GM18873 (cell line): ENCODE data around the gene LAMA2.
A peak's percentile ranks its signal among the peaks of the same experiment; 100 is the strongest.

ENCODE experiments used
- ATAC-seq: cut with Tn5 transposase; IDR thresholded peaks from one replicate; pipeline ENCODE4 v1.9.1; 2021; ENCODE audit warnings: mild to moderate bottlenecking, moderate library complexity, moderate number of reproducible peaks; ENCODE audit not compliant: unreplicated experiment, low FRiP score

Gene LAMA2

GRCh38 chr6:129203190-129203900 lies 320.4 kb downstream of the LAMA2 start:
- ATAC-seq = no peak

- no peak for ATAC-seq
Measured at GRCh38 chr6:129206821-129207220, 323.9 kb downstream of the LAMA2 start.

DNA sequence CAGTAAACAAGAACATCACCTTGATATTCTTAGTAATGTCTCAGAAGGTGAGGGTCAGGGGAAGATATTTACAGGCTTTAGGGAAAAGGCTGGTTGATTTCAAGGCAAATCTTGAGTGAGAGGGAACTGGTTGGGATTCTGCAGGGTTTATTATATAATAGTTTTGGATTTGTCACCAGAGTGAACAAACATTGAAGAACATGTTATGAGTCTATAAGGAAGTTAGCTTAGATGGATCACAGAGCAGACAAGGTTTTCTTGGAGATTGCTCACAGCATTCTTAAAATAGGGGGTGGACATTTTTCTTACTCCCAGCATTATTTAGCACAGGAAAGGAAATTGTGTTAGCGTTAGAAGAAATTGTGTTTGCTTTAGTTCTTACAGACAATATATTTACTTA lies 324.9 kb downstream of the LAMA2 start:
- ATAC-seq = no peak

GRCh38 chr6:129208415-129209034 lies 325.6 kb downstream of the LAMA2 start:
- ATAC-seq = no peak

GRCh38 chr6:129209355-129209754 lies 326.4 kb downstream of the LAMA2 start:
- ATAC-seq = no peak

GRCh38 chr6:129210684-129211083 lies 327.7 kb downstream of the LAMA2 start:
- ATAC-seq = no peak

- ATAC-seq = no peak
Measured at GRCh38 chr6:129211626-129212025, 328.7 kb downstream of the LAMA2 start.

DNA sequence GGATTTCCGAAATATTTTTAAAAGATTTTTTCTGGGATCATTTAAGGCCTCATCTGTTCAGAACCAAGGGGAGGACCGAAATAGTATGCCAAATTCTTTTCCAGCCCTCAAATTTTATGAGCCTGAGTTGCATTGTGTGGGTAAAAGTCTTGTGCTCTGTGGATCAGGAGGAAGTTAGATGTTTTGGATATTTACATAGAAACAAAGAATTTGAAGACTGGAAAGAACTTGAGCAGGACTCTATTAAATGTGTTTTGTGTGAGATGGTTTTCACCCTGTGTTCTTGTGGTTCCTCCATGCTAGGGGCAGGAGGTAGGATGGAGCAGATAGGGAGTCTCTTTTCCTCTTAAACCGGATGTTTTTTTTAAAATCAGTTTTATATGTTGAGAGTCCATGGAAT lies 329.1 kb downstream of the LAMA2 start:
- ATAC-seq = no peak

DNA sequence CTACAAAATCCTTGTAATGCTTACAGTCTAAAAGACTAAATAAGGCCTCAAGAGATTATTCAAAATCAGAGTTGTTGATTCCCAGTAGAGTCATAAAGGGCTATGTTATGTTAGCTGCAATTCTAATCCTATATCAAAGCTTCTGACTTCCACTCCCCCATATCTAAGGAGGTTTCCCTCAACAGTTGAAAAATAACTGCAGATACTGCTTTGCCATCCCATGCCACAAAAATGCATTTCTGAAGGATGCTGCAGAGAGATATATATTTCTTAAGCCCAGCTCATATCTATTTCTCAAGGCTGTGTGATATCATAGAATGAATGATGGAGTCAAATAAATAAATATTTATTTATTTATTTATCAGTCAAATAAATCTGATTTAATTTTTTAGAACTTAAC lies 332.3 kb downstream of the LAMA2 start:
- ATAC-seq = no peak

DNA sequence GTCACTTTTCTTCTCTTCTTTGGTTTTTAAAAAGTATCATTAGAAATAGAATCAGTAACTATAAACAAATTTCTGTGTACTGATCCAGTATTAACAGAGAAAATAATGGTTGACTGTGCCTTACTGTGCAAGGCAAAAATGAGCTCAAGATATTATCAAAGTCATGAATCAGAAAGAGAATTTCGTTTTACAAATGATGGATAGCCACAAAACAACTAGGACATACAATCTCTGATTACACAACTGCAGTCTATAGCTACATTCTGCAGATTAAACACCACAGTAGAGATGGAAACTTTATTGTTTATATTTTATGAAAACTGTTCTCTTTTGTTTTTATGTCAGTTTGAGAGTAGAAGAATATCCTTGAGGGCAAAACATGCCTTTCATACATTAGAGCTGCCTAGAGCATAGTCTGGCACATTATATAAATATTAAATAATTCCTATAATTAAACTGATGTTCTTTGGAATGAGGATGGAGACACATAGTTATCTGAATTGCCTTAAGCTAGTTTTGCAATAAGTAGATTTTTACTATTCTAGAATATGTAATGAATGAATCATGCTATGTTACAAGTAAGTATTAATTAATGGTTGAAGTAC lies 333.1 kb downstream of the LAMA2 start:
- no peak for ATAC-seq

DNA sequence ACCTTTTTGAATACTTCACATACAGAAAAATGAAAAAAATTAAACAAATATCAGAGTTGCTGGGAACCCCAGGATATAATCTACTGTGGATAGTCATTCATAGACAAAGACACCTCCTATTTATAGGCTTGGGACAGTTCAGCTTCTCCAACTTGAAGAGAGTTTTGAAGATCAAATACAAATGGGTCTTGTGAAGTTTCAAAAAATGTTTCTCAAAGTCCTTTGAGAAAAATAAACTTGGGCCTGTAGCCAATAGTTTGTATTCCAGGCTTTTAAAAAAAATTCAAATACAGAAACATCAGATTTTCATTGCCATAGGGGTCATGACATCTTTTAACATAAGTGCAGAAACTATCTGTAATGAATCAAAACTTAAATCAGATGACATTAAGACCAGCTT lies 334.8 kb downstream of the LAMA2 start:
- ATAC-seq = no peak

DNA sequence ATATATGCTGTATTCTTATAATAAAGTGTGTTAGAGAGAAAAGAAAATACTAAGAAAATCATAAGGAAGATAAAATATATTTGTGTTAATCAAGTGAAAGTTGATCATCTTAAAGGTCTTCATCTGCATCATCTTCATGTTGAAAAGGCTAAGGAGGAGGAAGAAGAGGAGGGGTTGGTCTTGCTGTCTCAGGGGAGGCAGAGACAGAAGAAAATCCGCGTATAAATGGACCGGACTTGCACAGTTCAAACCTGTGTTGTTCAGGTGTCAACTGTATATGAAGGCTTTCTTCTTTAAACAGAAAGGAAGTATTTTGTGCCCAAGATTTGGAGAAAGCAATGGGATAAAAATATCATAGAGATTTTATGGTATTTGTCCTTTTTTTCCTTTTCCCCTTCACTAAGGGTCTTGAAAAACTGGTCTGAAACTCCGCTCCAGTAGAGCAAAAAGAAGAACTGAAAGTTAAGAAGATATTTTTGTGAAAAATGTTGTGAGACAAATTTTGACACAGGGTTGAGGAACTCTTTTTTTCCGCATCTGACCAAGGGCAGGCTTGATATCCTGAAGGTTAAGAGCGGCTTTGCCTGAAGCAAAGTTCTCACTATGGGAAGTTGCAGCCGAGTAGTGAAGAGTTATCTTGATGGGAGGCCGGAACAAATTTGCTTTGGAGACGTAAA lies 350.7 kb downstream of the LAMA2 start:
- ATAC-seq = peak; percentile 45

- ATAC-seq = no peak
Measured at GRCh38 chr6:129235167-129236000, 352.4 kb downstream of the LAMA2 start.

- peak; percentile 84 for ATAC-seq
Measured at GRCh38 chr6:129236001-129236517, 353.1 kb downstream of the LAMA2 start.

DNA sequence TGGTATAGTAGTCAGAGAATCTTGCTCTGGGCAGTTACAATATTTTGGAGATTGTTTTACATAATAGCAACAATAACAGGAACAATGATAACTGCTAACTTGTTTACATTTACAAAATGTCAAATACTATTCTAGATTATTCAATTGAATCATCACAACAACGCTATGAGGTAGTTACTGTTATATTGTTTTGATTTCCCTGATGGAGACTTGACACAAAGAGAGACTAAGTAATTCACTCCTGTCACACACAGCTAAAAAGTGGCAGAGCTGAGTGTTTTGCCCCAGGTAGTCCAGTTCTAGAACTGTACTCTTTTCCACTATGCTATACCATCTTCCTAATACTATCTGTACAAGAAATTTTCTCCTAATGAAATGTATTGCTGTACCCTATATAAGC lies 356.1 kb downstream of the LAMA2 start:
- no peak for ATAC-seq

GRCh38 chr6:129239825-129240491 lies 357.0 kb downstream of the LAMA2 start:
- no peak for ATAC-seq

GRCh38 chr6:129240492-129240853 lies 357.5 kb downstream of the LAMA2 start:
- ATAC-seq = no peak

DNA sequence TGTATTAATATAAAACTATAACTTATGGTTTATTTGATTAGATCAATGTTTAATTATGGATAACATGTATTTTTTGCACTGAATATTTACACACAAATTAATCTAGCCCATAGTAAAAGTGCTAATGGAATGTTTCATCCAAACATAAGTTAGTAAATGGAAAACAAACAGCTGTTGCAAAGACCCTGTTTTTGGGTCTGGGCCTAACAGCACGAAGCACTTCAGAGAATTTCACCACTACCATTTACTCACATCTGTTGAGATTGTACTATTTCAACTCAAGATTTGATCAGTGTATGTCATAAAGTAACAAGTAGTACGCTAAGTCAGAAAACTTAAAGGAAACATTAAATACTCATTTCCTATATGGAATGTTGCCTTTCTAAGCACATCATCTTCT lies 359.6 kb downstream of the LAMA2 start:
- no peak for ATAC-seq

DNA sequence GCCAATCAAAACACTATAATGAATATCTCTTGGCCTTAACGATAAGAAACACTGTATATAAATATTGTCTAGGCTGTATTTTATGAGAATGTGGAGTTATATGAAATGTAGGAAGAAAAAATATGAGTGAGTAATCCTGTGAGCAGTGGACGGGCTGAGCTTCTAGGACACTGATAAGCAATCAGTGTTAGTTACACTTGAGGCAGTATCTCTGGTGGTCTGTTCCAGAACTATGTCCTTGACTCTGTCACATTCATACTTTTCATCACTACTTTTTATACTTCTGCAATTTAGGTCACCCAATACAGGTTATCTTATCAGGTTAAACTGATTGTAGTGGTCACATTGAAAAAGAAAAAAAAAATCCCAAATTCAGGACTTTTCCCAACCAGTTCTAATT lies 360.4 kb downstream of the LAMA2 start:
- ATAC-seq = no peak

DNA sequence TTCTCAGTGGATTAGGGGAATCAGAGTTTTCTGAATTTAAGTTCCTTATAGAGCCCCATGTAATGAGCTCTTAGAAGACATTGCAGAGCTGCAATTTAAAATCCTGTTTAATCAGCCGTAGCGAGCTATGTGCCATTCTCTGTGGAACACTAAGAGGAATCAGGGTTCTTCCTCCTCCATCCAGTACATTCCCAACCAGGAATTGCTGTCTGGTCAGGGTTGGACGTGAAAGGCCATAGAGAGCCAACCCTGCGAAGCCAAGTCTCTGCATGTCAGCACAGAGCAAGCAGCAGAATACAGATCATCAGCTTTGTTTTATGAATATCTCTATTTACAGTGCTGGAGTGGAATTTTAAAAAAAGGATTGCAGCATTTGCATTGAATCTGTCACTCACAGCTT lies 366.0 kb downstream of the LAMA2 start:
- ATAC-seq = no peak
